CD8-positive, alpha-beta memory T cell (primary cell): ENCODE results near the gene NIF3L1. TPM values are rescaled to one million over a fixed set of nuclear protein-coding genes. Genes with fewer than 3 reads are reported as not detected.

Experiments
- CTCF ChIA-PET: fragments of 350-600 bp; sonication (Branson Sonifier 250); formaldehyde crosslinking; loops from one replicate; lab custom pipeline; 2021; ENCODE audit warnings: antibody characterized with exemption; lab: Charles Lee
- POLR2A ChIA-PET: fragments of 350-600 bp; sonication (Branson Sonifier 250); formaldehyde crosslinking; loops from one replicate; lab custom pipeline; 2021; ENCODE audit warnings: antibody characterized with exemption; lab: Charles Lee
- DNase-seq, 5 donors: peaks; one replicate each; pipeline versions ENCODE4 v3.0.0 to v3.0.0-alpha.2; 2020 to 2022; ENCODE audit warnings: mixed read lengths in 1 of 5
- H3K27ac ChIP-seq: one replicate; pipeline ENCODE4 v1.7.0; 2013; ENCODE audit warnings: low read depth, mild to moderate bottlenecking, low read length, moderate library complexity
- H3K27me3 ChIP-seq: 2 replicates; pipeline ENCODE4 v1.7.0; 2013; ENCODE audit warnings: low read length, mild to moderate bottlenecking; ENCODE audit not compliant: insufficient read depth, poor library complexity, severe bottlenecking
- H3K36me3 ChIP-seq: 2 replicates; pipeline ENCODE4 v1.7.0; 2013; ENCODE audit warnings: mild to moderate bottlenecking, low read length, moderate library complexity; ENCODE audit not compliant: insufficient read depth
- H3K4me1 ChIP-seq: 2 replicates; pipeline ENCODE4 v1.7.0; 2013; ENCODE audit warnings: mild to moderate bottlenecking, low read length, moderate library complexity; ENCODE audit not compliant: insufficient read depth
- H3K4me3 ChIP-seq: 2 replicates; pipeline ENCODE4 v1.7.0; 2013; ENCODE audit warnings: mild to moderate bottlenecking, low read length
- H3K9me3 ChIP-seq: 2 replicates; pipeline ENCODE4 v1.7.0; 2013; ENCODE audit warnings: mild to moderate bottlenecking, low read length
- H3K27ac Mint-ChIP-seq, 8 donors: one replicate each; pipeline ENCODE4 v1.8.0; 2020 to 2021; ENCODE audit warnings: mixed read lengths in 8 of 8, mild to moderate bottlenecking in 6 of 8, inconsistent platforms in 3 of 8, moderate library complexity in 3 of 8
- H3K27me3 Mint-ChIP-seq, 2 donors: one replicate each; pipeline ENCODE4 v1.8.0; 2020 to 2021; ENCODE audit warnings: mixed read lengths in 2 of 2, mild to moderate bottlenecking in 1 of 2, moderate library complexity in 1 of 2
- H3K36me3 Mint-ChIP-seq, 3 donors: one replicate each; pipeline ENCODE4 v1.8.0; 2020 to 2021; ENCODE audit warnings: mixed read lengths in 3 of 3, inconsistent platforms in 1 of 3, mild to moderate bottlenecking in 1 of 3
- H3K4me1 Mint-ChIP-seq, 3 donors: one replicate each; pipeline ENCODE4 v1.8.0; 2020 to 2021; ENCODE audit warnings: mixed read lengths in 3 of 3, inconsistent platforms in 1 of 3, mild to moderate bottlenecking in 1 of 3
- H3K4me3 Mint-ChIP-seq, 7 donors: one replicate each; pipeline ENCODE4 v1.8.0; 2020 to 2021; ENCODE audit warnings: mixed read lengths in 7 of 7, mild to moderate bottlenecking in 6 of 7, moderate library complexity in 4 of 7, inconsistent platforms in 2 of 7
- H3K9me3 Mint-ChIP-seq, 5 donors: one replicate each; pipeline ENCODE4 v1.8.0; 2020 to 2022; ENCODE audit warnings: mixed read lengths in 5 of 5, mild to moderate bottlenecking in 3 of 5, moderate library complexity in 2 of 5, inconsistent platforms in 1 of 5
- polyA plus RNA-seq: library from polyadenylated mRNA; unstranded; fragments of 300-500 nt; fragmentation: Illumina TruSeq; gene quantifications from one replicate; pipeline ENCODE4 v1.2.3, GENCODE V29; 2021
- total RNA-seq, 2 experiments: library from RNA; stranded (reverse); gene quantifications; one replicate each; pipeline ENCODE4 v1.2.3, GENCODE V29; 2021

NIF3L1 gene
- total and polyA plus RNA-seq, 3 experiments from 2014 or later = 18.3 to 32.0 (median 25.7) TPM

DNA sequence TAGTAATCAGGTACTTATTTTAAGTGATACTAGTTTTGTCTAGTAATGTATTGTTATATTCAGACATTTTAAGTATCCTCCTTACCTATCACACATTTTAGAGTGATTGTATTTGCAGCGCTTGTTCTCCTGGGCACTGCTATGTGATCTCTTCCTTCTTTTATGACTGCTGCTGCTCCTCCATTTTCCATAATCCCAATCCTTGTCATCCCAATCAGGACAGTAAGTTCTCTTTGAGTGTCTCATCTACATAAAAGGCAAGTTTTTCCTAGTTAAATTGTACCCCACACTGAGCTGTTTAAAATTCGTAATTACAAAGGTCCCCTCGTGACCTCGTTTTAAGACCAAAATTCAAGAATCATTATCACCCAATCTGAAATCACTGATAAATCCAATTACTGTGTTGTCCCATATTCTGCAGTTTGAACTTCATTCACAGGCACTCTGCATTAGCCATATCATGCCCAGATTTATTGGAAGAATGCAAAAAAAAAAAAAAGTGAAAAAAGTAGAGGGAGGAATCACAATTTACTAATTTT is 27.5 kb upstream of the NIF3L1 start:
- Mint-ChIP-seq H3K27me3 (peaks cover 0 to 20% of the 10 kb centered on the region in 2 donors), H3K4me1 (peaks cover 60 to 67% (median 66%) of the 10 kb centered on the region in 3 donors), H3K27ac (peak overlapping the region; percentile 61 to 100 (median 100)), H3K9me3 (no peaks in the 10 kb centered on the region), H3K36me3 (peaks cover 39 to 77% (median 47%) of the 10 kb centered on the region in 3 donors), H3K4me3 (peak overlapping the region; percentile 92 to 99 (median 94))
- H3K27me3 ChIP-seq = no peaks in the 10 kb centered on the region
- H3K27ac ChIP-seq = peak overlapping the region; percentile 100
- H3K4me3 ChIP-seq = peak overlapping the region; percentile 100
- ChIA-PET POLR2A (interaction anchor here (0.7 kb wide), 2 partner anchors 16 to 140 kb away, joined by 3 to 4 read pairs; no protein-coding TSS in a partner anchor), CTCF (interaction anchor here (0.7 kb wide), 1 partner anchor 207 kb away, joined by 3 read pairs; no protein-coding TSS in a partner anchor)
- no peaks in the 10 kb centered on the region for H3K9me3 ChIP-seq
- H3K4me1 ChIP-seq = peaks cover 42% of the 10 kb centered on the region
- DNase-seq = no peak
- peaks cover 44% of the 10 kb centered on the region for H3K36me3 ChIP-seq

DNA sequence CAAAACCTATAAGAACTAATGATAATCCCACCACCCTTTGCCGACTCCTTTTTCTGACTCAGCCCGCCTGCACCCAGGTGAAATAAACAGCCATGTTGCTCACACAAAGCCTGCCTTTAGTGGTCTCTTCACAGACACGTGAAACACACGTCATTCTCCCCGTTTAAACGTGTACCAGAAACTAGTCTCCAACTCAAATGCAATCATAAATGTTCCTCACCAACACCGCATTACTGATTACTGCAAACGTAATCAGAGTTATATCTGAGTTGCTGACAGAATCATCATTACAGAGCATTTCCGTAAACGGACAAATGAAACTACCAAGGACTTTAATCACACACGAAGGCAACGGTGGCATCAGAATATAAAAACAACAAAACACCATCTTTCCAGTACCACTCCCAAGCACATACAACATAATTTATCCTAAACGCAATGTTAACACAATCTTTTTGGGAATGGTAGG is 26.6 kb upstream of the NIF3L1 start:
- POLR2A ChIA-PET = interaction anchor here (3.2 kb wide), 1 partner anchor 149 kb away, joined by 26 read pairs; no protein-coding TSS in a partner anchor
- Mint-ChIP-seq H3K36me3 (peaks cover 36 to 73% (median 40%) of the 10 kb centered on the region in 3 donors), H3K9me3 (no peaks in the 10 kb centered on the region), H3K4me1 (peaks cover 51 to 59% (median 58%) of the 10 kb centered on the region in 3 donors), H3K27me3 (peaks cover 0 to 20% of the 10 kb centered on the region in 2 donors), H3K4me3 (peak overlapping the region; percentile 92 to 99 (median 94)), H3K27ac (peak overlapping the region; percentile 92 to 100 (median 100))
- Histone ChIP-seq H3K27me3 (no peaks in the 10 kb centered on the region), H3K36me3 (peaks cover 35% of the 10 kb centered on the region), H3K9me3 (no peaks in the 10 kb centered on the region), H3K4me1 (peaks cover 38% of the 10 kb centered on the region), H3K27ac (peak overlapping the region; percentile 100), H3K4me3 (peak overlapping the region; percentile 100)
- CTCF ChIA-PET = interaction anchor here (1.4 kb wide), 1 partner anchor 25 kb away, joined by 5 read pairs; no protein-coding TSS in a partner anchor
- peak; percentile 30 to 78 (median 75) for DNase-seq

DNA sequence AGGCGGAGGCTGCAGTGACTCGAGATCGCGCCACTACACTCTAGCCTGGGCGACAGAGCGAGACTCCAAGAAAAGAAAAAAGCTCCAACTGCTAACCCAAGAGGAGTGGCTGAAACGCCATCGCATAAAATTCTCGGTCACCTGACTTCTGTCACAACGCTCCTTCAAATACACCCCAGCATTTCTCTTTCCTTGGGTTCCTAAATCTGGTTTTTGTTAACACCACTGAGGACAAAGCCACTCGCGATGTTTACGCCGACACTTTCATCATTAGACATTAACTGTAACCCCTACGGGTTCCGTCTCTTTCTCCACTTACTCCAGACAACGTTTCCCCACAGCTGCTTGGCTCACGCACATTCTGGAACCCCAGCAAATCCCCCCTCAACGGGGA is 25.4 kb upstream of the NIF3L1 start:
- Histone ChIP-seq H3K36me3 (peaks cover 23% of the 10 kb centered on the region), H3K27me3 (no peaks in the 10 kb centered on the region), H3K9me3 (no peaks in the 10 kb centered on the region), H3K4me3 (peak overlapping the region; percentile 100), H3K4me1 (peaks cover 30% of the 10 kb centered on the region), H3K27ac (peak overlapping the region; percentile 100)
- DNase-seq = peak in 2 of 5 donors; percentile 16 to 58
- no peaks in the 10 kb centered on the region for H3K9me3 Mint-ChIP-seq
- H3K4me1 Mint-ChIP-seq = peaks cover 42 to 51% (median 49%) of the 10 kb centered on the region in 3 donors
- CTCF ChIA-PET = interaction anchor here (0.6 to 2.2 kb wide), 13 partner anchors 15 to 369 kb away, joined by 3 to 15 read pairs (median 4); partner anchors contain the start of genes HYCC2, NDUFB3, NIF3L1 and ORC2
- H3K4me3 Mint-ChIP-seq = peak overlapping the region; percentile 92 to 99 (median 94)
- POLR2A ChIA-PET = interaction anchor here (0.5 to 3.2 kb wide), 24 partner anchors 9 to 587 kb away, joined by 3 to 90 read pairs (median 6); partner anchors contain the start of genes BZW1, CASP10, CASP8 and CFLAR
- peaks cover 0 to 20% of the 10 kb centered on the region in 2 donors for H3K27me3 Mint-ChIP-seq
- peak overlapping the region; percentile 92 to 100 (median 100) for H3K27ac Mint-ChIP-seq
- peaks cover 26 to 62% (median 31%) of the 10 kb centered on the region in 3 donors for H3K36me3 Mint-ChIP-seq

DNA sequence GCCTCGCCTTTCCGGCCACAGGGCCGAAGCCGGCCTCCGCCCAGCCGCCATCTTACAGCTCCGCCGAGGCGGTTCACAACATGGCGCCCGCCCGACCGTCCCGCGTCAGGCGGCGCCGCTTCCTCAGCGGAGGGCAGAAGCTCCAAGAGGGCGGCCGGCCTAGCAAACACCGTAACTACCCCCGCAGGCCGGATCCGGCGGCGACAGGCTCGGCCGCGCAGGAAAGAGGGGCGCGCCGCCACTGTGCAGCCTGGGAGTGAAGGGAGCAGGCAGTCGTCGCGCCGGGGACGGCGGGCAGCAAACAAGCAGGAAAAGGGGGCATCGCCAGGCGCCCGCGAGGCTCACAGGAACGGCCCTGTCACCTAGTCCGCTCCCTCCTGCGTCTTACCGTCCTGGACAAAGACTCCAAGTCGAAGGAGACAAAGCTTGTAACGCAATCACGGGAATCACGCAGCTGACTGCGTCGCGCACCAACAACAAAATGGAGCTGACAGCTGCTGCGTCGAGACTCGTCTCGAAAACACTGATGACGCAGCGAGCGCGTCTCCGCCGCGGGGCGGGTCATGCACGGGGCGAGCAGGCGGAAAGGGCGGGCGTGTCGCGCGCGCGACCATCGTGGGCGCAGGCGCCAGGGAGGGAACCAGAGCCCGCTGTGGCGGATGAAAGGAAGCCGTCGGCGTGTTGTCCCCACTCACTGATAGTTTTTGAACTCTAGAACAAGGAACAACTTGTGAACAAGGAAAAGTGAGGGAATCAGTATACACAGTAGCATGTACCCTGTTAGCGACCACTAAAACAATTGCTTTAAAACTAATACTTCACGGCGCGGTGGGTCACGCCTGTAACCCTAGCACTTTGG is 24.8 kb upstream of the NIF3L1 start, which contains the start of gene CLK1:
CLK1 (minus strand) TSS at position 483 of the 859 bp plus-strand sequence. CDS start 2,796 bp downstream, outside the sequence.
- Histone ChIP-seq H3K9me3 (no peaks in the 10 kb centered on the region), H3K4me3 (peak within 1 kb of the TSS; percentile 100), H3K27ac (peak within 1 kb of the TSS; percentile 100), H3K36me3 (peaks cover 17% of the 10 kb centered on the region), H3K4me1 (peaks cover 28% of the 10 kb centered on the region), H3K27me3 (no peaks in the 10 kb centered on the region)
- peaks cover 24 to 61% (median 27%) of the 10 kb centered on the region in 3 donors for H3K36me3 Mint-ChIP-seq
- H3K9me3 Mint-ChIP-seq = no peaks in the 10 kb centered on the region
- H3K4me3 Mint-ChIP-seq = peak within 1 kb of the TSS; percentile 92 to 99 (median 94)
- DNase-seq = peak; percentile 92 to 98 (median 94)
- peaks cover 0 to 20% of the 10 kb centered on the region in 2 donors for H3K27me3 Mint-ChIP-seq
- H3K27ac Mint-ChIP-seq = peak within 1 kb of the TSS; percentile 92 to 100 (median 100)
- CTCF ChIA-PET = interaction anchor here (0.6 to 2.2 kb wide), 13 partner anchors 15 to 368 kb away, joined by 3 to 15 read pairs (median 4); partner anchors contain the start of genes HYCC2, NDUFB3, NIF3L1 and ORC2
- peaks cover 40 to 51% (median 49%) of the 10 kb centered on the region in 3 donors for H3K4me1 Mint-ChIP-seq
- POLR2A ChIA-PET = interaction anchor here (0.5 to 3.2 kb wide), 29 partner anchors 9 to 916 kb away, joined by 3 to 90 read pairs (median 5); partner anchors contain the start of genes ALS2, BZW1, CASP10 and CASP8

- Mint-ChIP-seq H3K9me3 (no peaks in the 10 kb centered on the region), H3K27ac (peak overlapping the region; percentile 15 to 96 (median 65)), H3K4me1 (peaks cover 13 to 23% (median 20%) of the 10 kb centered on the region in 3 donors), H3K27me3 (peaks cover 0 to 6% of the 10 kb centered on the region in 2 donors), H3K4me3 (peak overlapping the region in 2 of 7 donors; percentile 62 to 63), H3K36me3 (peaks cover under 1 to 45% (median 5%) of the 10 kb centered on the region in 3 donors)
- Histone ChIP-seq H3K36me3 (no peaks in the 10 kb centered on the region), H3K4me3 (no peak overlapping the region), H3K4me1 (peaks cover 15% of the 10 kb centered on the region), H3K27ac (peak overlapping the region; percentile 9), H3K27me3 (no peaks in the 10 kb centered on the region), H3K9me3 (no peaks in the 10 kb centered on the region)
- ChIA-PET POLR2A (interaction anchor here (0.6 to 1.2 kb wide), 2 partner anchors 9 to 20 kb away, joined by 3 to 5 read pairs; partner anchors contain the start of genes NIF3L1 and PPIL3), CTCF (interaction anchor here (1.4 kb wide), 1 partner anchor 363 kb away, joined by 4 read pairs; no protein-coding TSS in a partner anchor)
- no peak for DNase-seq
These were observed 20.2 kb upstream of the NIF3L1 start for GRCh38 chr2:200869014-200869413.

- no peak for DNase-seq
- Mint-ChIP-seq H3K27me3 (no peaks in the 10 kb centered on the region), H3K36me3 (peaks cover 0 to 54% (median 9%) of the 10 kb centered on the region in 3 donors), H3K4me3 (no peak overlapping the region), H3K9me3 (no peaks in the 10 kb centered on the region), H3K4me1 (peaks cover 8 to 12% (median 10%) of the 10 kb centered on the region in 3 donors), H3K27ac (peak overlapping the region in 1 of 8 donors; percentile 21)
- Histone ChIP-seq H3K4me1 (peaks cover 8% of the 10 kb centered on the region), H3K4me3 (no peak overlapping the region), H3K27ac (no peak overlapping the region), H3K9me3 (no peaks in the 10 kb centered on the region), H3K27me3 (no peaks in the 10 kb centered on the region), H3K36me3 (no peaks in the 10 kb centered on the region)
- CTCF ChIA-PET = no interaction called here
- POLR2A ChIA-PET = no interaction called here
These were observed 18.0 kb upstream of the NIF3L1 start for GRCh38 chr2:200871151-200871550.

- Histone ChIP-seq H3K27ac (no peak overlapping the region), H3K27me3 (no peaks in the 10 kb centered on the region), H3K9me3 (no peaks in the 10 kb centered on the region), H3K4me1 (peaks cover 5% of the 10 kb centered on the region), H3K36me3 (peaks cover 12% of the 10 kb centered on the region), H3K4me3 (no peak overlapping the region)
- Mint-ChIP-seq H3K27me3 (no peaks in the 10 kb centered on the region), H3K4me1 (peaks cover 7 to 11% (median 8%) of the 10 kb centered on the region in 3 donors), H3K9me3 (no peaks in the 10 kb centered on the region), H3K27ac (no peak overlapping the region), H3K4me3 (no peak overlapping the region), H3K36me3 (peaks cover 0 to 67% (median 12%) of the 10 kb centered on the region in 3 donors)
- ChIA-PET POLR2A (interaction anchor here (1.0 kb wide), 1 partner anchor 9 kb away, joined by 8 read pairs; the partner anchor contains the start of gene CLK1), CTCF (no interaction called here)
- DNase-seq = no peak
These were observed 15.6 kb upstream of the NIF3L1 start for GRCh38 chr2:200873560-200873959.
